Activated B cell treated with CpG ODN at 0.5 μM for 24 hours (primary cell): Measurements from ENCODE around the gene DACT3. TPM values are rescaled to one million over a fixed set of nuclear protein-coding genes. Genes with fewer than 3 reads are reported as not detected.

Experiments
- ATAC-seq: fragments of 200-7000 bp; cut with Tn5 transposase; one replicate; pipeline ENCODE4 v1.10.0; 2021; ENCODE audit warnings: low read depth, mild to moderate bottlenecking, moderate library complexity
- CTCF ChIA-PET: fragments of 350-600 bp; sonication (Branson Sonifier 250); formaldehyde crosslinking; loops from one replicate; lab custom pipeline; 2021; ENCODE audit warnings: antibody characterized with exemption; lab: Charles Lee
- POLR2A ChIA-PET: fragments of 350-600 bp; sonication (Branson Sonifier 250); formaldehyde crosslinking; loops from one replicate; lab custom pipeline; 2021; ENCODE audit warnings: antibody characterized with exemption; lab: Charles Lee
- DNase-seq: peaks from one replicate; pipeline ENCODE4 v3.0.0; 2022
- H3K27ac Mint-ChIP-seq: one replicate; pipeline ENCODE4 v1.8.0; 2020; ENCODE audit warnings: mixed read lengths
- H3K27me3 Mint-ChIP-seq: one replicate; pipeline ENCODE4 v1.8.0; 2021; ENCODE audit warnings: mixed read lengths
- H3K36me3 Mint-ChIP-seq: one replicate; pipeline ENCODE4 v1.8.0; 2021; ENCODE audit warnings: low read depth, mixed read lengths
- H3K4me1 Mint-ChIP-seq: one replicate; pipeline ENCODE4 v1.8.0; 2021; ENCODE audit warnings: mixed read lengths
- H3K4me3 Mint-ChIP-seq: one replicate; pipeline ENCODE4 v1.8.0; 2020; ENCODE audit warnings: mild to moderate bottlenecking, mixed read lengths
- H3K9me3 Mint-ChIP-seq: one replicate; pipeline ENCODE4 v1.8.0; 2020; ENCODE audit warnings: mixed read lengths
- CTCF ChIP-seq: fragments of 200-600 bp; IDR thresholded peaks from one replicate; pipeline ENCODE4 v1.8.0; 2022; ENCODE audit warnings: antibody characterized with exemption, mild to moderate bottlenecking
- intact Hi-C: fragments of 100-400 bp; cut with micrococcal nuclease; formaldehyde crosslinking; loops from one replicate; pipeline ENCODE4 v1.15.1; 2024
- total RNA-seq: library from RNA; stranded (reverse); gene quantifications from 2 replicates; pipeline ENCODE4 v1.2.3, GENCODE V29; 2022

Gene DACT3
- total RNA-seq, 1 donor from 2014 or later = 0.75 TPM

- no peaks in the 10 kb centered on the region for H3K27me3 Mint-ChIP-seq
- ChIA-PET POLR2A (no interaction called here), CTCF (interaction anchor here (0.9 to 2.0 kb wide), 2 partner anchors 17 to 25 kb away, joined by 3 to 6 read pairs; no protein-coding TSS in a partner anchor)
- H3K4me1 Mint-ChIP-seq = peaks cover 2% of the 10 kb centered on the region
- TF ChIP-seq CTCF = no peak
- no peak overlapping the region for H3K4me3 Mint-ChIP-seq
- no peaks in the 10 kb centered on the region for H3K9me3 Mint-ChIP-seq
- no peak for ATAC-seq
- H3K36me3 Mint-ChIP-seq = peaks cover 81% of the 10 kb centered on the region
- peak overlapping the region; percentile 59 for H3K27ac Mint-ChIP-seq
- intact Hi-C loops = no loop called here
- no peak for DNase-seq
Observed at GRCh38 chr19:46687438-46688145, 26.6 kb upstream of the DACT3 start.

DNA sequence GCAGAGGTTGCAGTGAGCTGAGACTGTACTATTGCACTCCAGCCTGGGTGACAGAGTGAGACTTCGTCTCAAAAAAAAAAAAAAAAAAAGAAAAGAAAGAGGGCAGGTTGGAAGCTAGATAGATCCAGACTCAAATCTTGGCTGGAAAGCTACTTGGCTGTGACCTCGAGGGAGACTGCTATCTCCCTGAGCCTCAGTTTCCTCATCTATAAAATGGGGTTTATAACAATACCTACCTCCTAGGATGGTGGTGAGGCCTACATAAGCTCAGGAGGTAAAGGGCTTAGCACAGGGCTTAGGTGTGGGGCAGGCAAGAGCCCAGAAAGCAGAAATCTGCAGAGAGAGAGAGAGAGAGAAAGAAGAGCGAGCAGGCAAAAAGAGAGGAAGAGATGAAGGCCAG lies 24.2 kb upstream of the DACT3 start:
- no peak for DNase-seq
- Mint-ChIP-seq H3K27me3 (no peaks in the 10 kb centered on the region), H3K27ac (no peak overlapping the region), H3K4me1 (no peaks in the 10 kb centered on the region), H3K9me3 (no peaks in the 10 kb centered on the region), H3K4me3 (no peak overlapping the region), H3K36me3 (peaks cover 76% of the 10 kb centered on the region)
- POLR2A ChIA-PET = interaction anchor here (0.7 kb wide), 1 partner anchor 29 kb away, joined by 3 read pairs; no protein-coding TSS in a partner anchor
- intact Hi-C loops = no loop called here
- no peak for ATAC-seq
- TF ChIP-seq CTCF = no peak
- CTCF ChIA-PET = interaction anchor here (0.6 kb wide), 1 partner anchor 80 kb away, joined by 3 read pairs; no protein-coding TSS in a partner anchor

DNA sequence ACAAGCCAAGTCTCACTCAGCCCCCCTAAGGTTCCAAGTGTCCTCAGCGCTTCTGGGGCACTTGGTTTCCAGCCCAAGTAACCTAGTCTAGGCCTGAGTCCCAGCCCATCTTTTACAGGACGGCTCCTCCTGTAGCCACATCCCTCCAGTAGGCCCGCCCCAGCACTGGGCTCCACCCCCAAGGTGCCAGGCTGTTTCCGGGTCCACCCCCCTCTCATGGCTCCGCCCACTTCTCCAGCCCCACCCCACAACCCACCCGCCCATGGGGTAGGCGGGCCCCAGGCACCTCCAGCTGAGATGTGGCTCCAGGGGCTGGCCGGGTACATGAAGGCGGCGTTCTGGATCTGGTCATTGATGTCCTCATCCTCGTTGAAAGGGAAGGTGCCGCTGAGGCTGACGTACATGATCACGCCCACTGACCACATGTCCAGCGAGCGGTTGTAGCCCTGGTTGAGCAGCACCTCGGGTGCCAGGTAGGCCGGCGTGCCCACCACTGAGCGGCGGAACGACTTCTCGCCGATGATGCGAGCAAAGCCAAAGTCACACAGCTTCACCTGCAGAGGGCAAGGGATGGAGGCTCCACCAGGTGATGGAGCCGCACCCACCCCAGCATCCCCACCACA lies 17.2 kb upstream of the DACT3 start:
- intact Hi-C loops = no loop called here
- POLR2A ChIA-PET = no interaction called here

GRCh38 chr19:46674416-46675178 lies 13.6 kb upstream of the DACT3 start:
- no peaks in the 10 kb centered on the region for H3K4me1 Mint-ChIP-seq
- TF ChIP-seq CTCF = no peak
- ATAC-seq (peak; percentile 13), DNase-seq (no peak)
- CTCF ChIA-PET = interaction anchor here (0.6 kb wide), 1 partner anchor 119 kb away, joined by 3 read pairs; no protein-coding TSS in a partner anchor
- H3K27ac Mint-ChIP-seq = no peak overlapping the region
- H3K4me3 Mint-ChIP-seq = no peak overlapping the region
- POLR2A ChIA-PET = no interaction called here
- no peaks in the 10 kb centered on the region for H3K27me3 Mint-ChIP-seq
- intact Hi-C loops = no loop called here
- H3K9me3 Mint-ChIP-seq = no peaks in the 10 kb centered on the region
- peaks cover 69% of the 10 kb centered on the region for H3K36me3 Mint-ChIP-seq

More for the DNA sequence above, 17.2 kb upstream of the DACT3 start:
- Mint-ChIP-seq H3K9me3 (no peaks in the 10 kb centered on the region), H3K36me3 (peaks cover 88% of the 10 kb centered on the region), H3K27me3 (no peaks in the 10 kb centered on the region), H3K4me3 (no peak overlapping the region), H3K4me1 (peaks cover 3% of the 10 kb centered on the region), H3K27ac (no peak overlapping the region)
- TF ChIP-seq CTCF = no peak
- ATAC-seq (peak; percentile 97), DNase-seq (peak; percentile 42)
- CTCF ChIA-PET = no interaction called here

- no peak for TF ChIP-seq CTCF
- Mint-ChIP-seq H3K4me3 (no peak overlapping the region), H3K27me3 (no peaks in the 10 kb centered on the region), H3K27ac (no peak overlapping the region), H3K36me3 (peaks cover 33% of the 10 kb centered on the region), H3K4me1 (no peaks in the 10 kb centered on the region), H3K9me3 (no peaks in the 10 kb centered on the region)
- ChIA-PET CTCF (no interaction called here), POLR2A (no interaction called here)
- ATAC-seq (no peak), DNase-seq (no peak)
- intact Hi-C loops = no loop called here
Observed at GRCh38 chr19:46670813-46671212, 9.8 kb upstream of the DACT3 start.
